ENCODE results near the gene LCT. TPM values are rescaled to one million over a fixed set of nuclear protein-coding genes. Genes with fewer than 3 reads are reported as not detected.

The LCT gene
- total RNA-seq, 2 donors from 2014 or later, result 0.11 TPM

DNA sequence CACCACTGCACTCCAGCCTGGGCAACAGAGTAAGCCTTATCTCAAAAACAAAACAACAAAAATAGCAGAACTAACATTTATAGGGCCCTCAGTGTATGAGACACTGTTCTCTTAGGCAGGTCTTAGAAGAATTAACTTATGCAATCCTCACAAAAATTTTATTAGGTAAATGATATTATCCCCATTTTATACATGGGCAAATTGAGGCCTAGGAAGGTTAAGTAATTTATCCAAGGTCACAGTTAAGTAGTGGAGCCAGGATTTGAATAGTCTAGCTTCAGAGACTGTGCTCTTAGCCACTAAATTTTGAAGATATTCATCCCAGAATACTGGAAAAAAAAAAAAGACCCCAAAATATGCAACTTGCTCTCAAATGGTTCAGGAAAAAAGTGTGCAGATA, 16.4 kb upstream of the LCT start:
- H3K4me1 ChIP-seq (ENCODE audit: control insufficient read depth, insufficient read depth, low read length), result peaks cover 3% of the 10 kb centered on the region
- Mint-ChIP-seq H3K9me3 (no peaks in the 10 kb centered on the region), H3K4me1 (peaks cover 4% of the 10 kb centered on the region), H3K36me3 (ENCODE audit: low read depth) (peaks cover 88% of the 10 kb centered on the region), H3K27me3 (ENCODE audit: insufficient read depth) (no peaks in the 10 kb centered on the region), H3K4me3 (no peak overlapping the region), H3K27ac (no peak overlapping the region)
- H3K36me3 ChIP-seq (ENCODE audit: control insufficient read depth, insufficient read depth, low read length), result peaks cover 90% of the 10 kb centered on the region
- H3K9ac ChIP-seq (ENCODE audit: extremely low read depth, low read length, poor library complexity, severe bottlenecking), result no peak overlapping the region
- H3K4me3 ChIP-seq (ENCODE audit: low read length), result no peak overlapping the region
- TF ChIP-seq, protein P1, sequence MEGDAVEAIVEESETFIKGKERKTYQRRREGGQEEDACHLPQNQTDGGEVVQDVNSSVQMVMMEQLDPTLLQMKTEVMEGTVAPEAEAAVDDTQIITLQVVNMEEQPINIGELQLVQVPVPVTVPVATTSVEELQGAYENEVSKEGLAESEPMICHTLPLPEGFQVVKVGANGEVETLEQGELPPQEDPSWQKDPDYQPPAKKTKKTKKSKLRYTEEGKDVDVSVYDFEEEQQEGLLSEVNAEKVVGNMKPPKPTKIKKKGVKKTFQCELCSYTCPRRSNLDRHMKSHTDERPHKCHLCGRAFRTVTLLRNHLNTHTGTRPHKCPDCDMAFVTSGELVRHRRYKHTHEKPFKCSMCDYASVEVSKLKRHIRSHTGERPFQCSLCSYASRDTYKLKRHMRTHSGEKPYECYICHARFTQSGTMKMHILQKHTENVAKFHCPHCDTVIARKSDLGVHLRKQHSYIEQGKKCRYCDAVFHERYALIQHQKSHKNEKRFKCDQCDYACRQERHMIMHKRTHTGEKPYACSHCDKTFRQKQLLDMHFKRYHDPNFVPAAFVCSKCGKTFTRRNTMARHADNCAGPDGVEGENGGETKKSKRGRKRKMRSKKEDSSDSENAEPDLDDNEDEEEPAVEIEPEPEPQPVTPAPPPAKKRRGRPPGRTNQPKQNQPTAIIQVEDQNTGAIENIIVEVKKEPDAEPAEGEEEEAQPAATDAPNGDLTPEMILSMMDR (conservative IDR thresholded peaks at IDR 0.05), result no peak
- H3K27me3 ChIP-seq (ENCODE audit: control insufficient read depth, insufficient read depth, low read length, poor library complexity, severe bottlenecking), result no peaks in the 10 kb centered on the region
- H3K9me3 ChIP-seq (ENCODE audit: control insufficient read depth, low read length), result no peaks in the 10 kb centered on the region
- no peak for DNase-seq
- no peak overlapping the region for H3K27ac ChIP-seq (ENCODE audit: low read depth, low read length)

- Mint-ChIP-seq H3K27ac (no peak overlapping the region), H3K36me3 (ENCODE audit: low read depth) (peaks cover 87% of the 10 kb centered on the region), H3K9me3 (no peaks in the 10 kb centered on the region), H3K4me3 (no peak overlapping the region), H3K27me3 (ENCODE audit: insufficient read depth) (no peaks in the 10 kb centered on the region), H3K4me1 (peaks cover 4% of the 10 kb centered on the region)
- Histone ChIP-seq H3K36me3 (ENCODE audit: control insufficient read depth, insufficient read depth, low read length) (peaks cover 89% of the 10 kb centered on the region), H3K27ac (ENCODE audit: low read depth, low read length) (no peak overlapping the region), H3K9me3 (ENCODE audit: control insufficient read depth, low read length) (no peaks in the 10 kb centered on the region), H3K4me3 (ENCODE audit: low read length) (no peak overlapping the region), H3K4me1 (ENCODE audit: control insufficient read depth, insufficient read depth, low read length) (peaks cover 3% of the 10 kb centered on the region), H3K9ac (ENCODE audit: extremely low read depth, low read length, poor library complexity, severe bottlenecking) (no peak overlapping the region), H3K27me3 (ENCODE audit: control insufficient read depth, insufficient read depth, low read length, poor library complexity, severe bottlenecking) (no peaks in the 10 kb centered on the region)
- DNase-seq, result no peak
- TF ChIP-seq, protein P1 (conservative IDR thresholded peaks at IDR 0.05), result no peak
These were observed 14.9 kb upstream of the LCT start for GRCh38 chr2:135851858-135852257.

GRCh38 chr2:135850892-135851668, 14.1 kb upstream of the LCT start:
- Histone ChIP-seq H3K4me3 (ENCODE audit: low read length) (no peak overlapping the region), H3K9me3 (ENCODE audit: control insufficient read depth, low read length) (no peaks in the 10 kb centered on the region), H3K9ac (ENCODE audit: extremely low read depth, low read length, poor library complexity, severe bottlenecking) (no peak overlapping the region), H3K36me3 (ENCODE audit: control insufficient read depth, insufficient read depth, low read length) (peaks cover 87% of the 10 kb centered on the region), H3K27ac (ENCODE audit: low read depth, low read length) (no peak overlapping the region), H3K4me1 (ENCODE audit: control insufficient read depth, insufficient read depth, low read length) (peaks cover 3% of the 10 kb centered on the region), H3K27me3 (ENCODE audit: control insufficient read depth, insufficient read depth, low read length, poor library complexity, severe bottlenecking) (no peaks in the 10 kb centered on the region)
- TF ChIP-seq, protein P1 (conservative IDR thresholded peaks at IDR 0.05), result no peak
- 88 to 91% methylated on average over 15 to 17 of the region's 17 CpGs for WGBS, 2 experiments (ENCODE audit: insufficient coverage in 1 of 2, insufficient read length in 1 of 2)
- H3K36me3 Mint-ChIP-seq (ENCODE audit: low read depth), result peaks cover 84% of the 10 kb centered on the region
- no peaks in the 10 kb centered on the region for H3K27me3 Mint-ChIP-seq (ENCODE audit: insufficient read depth)
- no peak for DNase-seq
- H3K4me3 Mint-ChIP-seq, result no peak overlapping the region
- H3K27ac Mint-ChIP-seq, result no peak overlapping the region
- H3K9me3 Mint-ChIP-seq, result no peaks in the 10 kb centered on the region
- H3K4me1 Mint-ChIP-seq, result peaks cover 4% of the 10 kb centered on the region

Data from endodermal cell (in vitro differentiated cells).